Right ventricle myocardium superior (tissue), 1 donor: Measurements from ENCODE around the gene BSCL2. TPM values are rescaled to one million over a fixed set of nuclear protein-coding genes. Genes with fewer than 3 reads are reported as not detected.

Source experiments
- ATAC-seq: fragments of 200-7000 bp; cut with Tn5 transposase; one replicate; pipeline ENCODE4 v1.9.1; 2020; ENCODE audit warnings: mild to moderate bottlenecking; ENCODE audit not compliant: poor library complexity
- DNase-seq: peaks from one replicate; pipeline ENCODE4 v3.0.0-alpha.2; 2020
- intact Hi-C: fragments of 100-400 bp; cut with DNase I; formaldehyde crosslinking; loops from one replicate; pipeline ENCODE4 v1.11.2; 2022
- total RNA-seq: library from RNA; stranded (reverse); fragmentation: NEBNext Ultra II Directional; extraction: Animal tissue kit (Norgen Biotek cat#: 25700); gene quantifications from one replicate; pipeline ENCODE4 v1.2.1, GENCODE V29; 2021
- donor health status: DM: no; HTN: yes; CAD: no; lungs with severe emphysema.

BSCL2 gene
- total RNA-seq, 1 donor from 2014 or later, result 21.7 TPM

DNA sequence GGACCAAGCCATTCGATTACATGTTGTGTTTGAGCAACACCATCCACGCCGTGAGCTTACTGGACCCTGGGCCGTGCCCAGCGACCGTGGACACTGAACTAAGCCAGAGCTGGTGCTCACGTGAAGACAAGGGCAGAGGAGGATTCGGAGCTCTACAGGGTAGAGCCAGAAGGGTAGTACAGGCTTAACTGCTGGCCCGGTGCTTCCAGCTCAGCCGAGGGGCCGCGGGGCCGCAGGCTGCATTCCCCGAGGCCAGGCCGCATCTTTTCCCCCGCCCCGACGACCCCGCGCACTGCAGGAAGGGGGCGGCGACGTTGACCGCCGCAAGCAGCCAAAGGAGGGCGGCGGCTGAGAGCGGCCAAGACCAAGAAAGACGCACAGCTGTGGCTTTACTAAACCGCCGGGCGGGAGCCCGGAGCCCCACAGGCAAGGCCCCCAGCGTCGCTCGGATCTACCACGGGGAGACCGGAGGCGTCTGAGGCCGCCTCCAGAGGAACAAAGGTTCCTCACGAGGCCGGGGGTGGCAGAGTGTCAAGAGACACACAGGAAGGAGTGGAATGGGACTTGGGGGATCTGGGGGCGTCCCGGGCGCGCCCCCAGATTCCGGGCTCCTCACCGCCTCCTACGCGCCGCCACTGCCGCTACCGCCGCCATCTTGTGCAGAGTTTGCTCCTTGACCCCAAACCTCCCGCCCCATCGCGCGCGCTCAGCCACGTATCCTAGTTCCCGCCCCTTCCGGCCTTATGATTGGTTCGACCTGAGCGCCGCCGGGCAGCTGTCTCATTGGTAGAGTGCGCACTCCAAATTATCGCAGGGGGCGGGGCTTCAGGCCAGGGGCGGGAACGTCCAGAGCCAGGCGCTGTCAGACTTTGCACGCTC, 61.0 kb downstream of the BSCL2 start, which contains the start of gene GANAB:
TSS of gene GANAB (minus strand) at position 668 of the 879 bp plus-strand sequence. CDS start at position 654, 14 bp downstream.
- ATAC-seq (peak; percentile 98), DNase-seq (peak; percentile 100)
- intact Hi-C loops, result no loop called here

DNA sequence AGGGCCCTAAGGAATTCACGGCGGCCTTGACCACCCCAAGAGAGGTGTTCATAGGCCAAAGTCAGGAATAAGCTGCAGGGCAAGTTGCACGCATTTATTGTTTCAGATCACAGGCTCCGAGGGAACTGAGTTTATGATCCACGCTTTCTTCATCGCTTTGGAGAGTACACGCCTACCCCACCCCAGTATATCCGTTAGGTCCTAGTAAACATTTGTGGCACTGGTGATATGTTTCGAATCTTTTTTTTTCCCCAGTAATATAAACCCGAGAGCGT, 61.6 kb downstream of the BSCL2 start:
- ATAC-seq (no peak), DNase-seq (no peak)
- intact Hi-C loops, result no loop called here

DNA sequence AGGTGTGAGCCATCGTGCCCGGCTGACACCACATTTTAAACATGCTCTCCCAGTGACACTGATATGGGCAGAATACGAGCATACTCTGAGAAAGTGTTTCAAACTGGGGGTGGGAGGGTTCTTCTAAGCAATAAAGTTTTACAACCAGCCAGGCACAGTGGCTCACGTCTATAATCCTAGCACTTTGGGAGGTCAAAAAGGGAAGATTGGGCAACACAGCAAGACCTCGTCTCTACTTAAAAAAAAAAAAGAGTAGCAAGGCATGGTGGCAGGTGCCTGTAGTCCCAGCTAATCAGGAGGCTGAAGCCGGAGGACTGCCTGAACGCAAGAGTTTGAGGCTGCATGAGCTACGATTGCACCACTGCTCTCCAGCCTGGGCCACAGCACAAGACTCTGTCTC, 63.0 kb downstream of the BSCL2 start:
- ATAC-seq, result no peak
- intact Hi-C loops, result no loop called here
- DNase-seq, result no peak

Other genes starting within 250 kb of the BSCL2 start
- gene AHNAK, start 160.6 kb downstream of the BSCL2 start, total RNA-seq, result 318 TPM
- 794 TPM for gene EEF1G, start 133.5 kb downstream of the BSCL2 start, total RNA-seq
- 14.7 TPM for gene TUT1, start 115.9 kb downstream of the BSCL2 start, total RNA-seq
- 28.2 TPM for gene MTA2, start 105.6 kb downstream of the BSCL2 start, total RNA-seq
- gene EML3, start 94.6 kb downstream of the BSCL2 start, total RNA-seq, result 13.1 TPM
- 1.5 TPM for gene ROM1, start 94.2 kb downstream of the BSCL2 start, total RNA-seq
- 11.6 TPM for gene B3GAT3, start 85.4 kb downstream of the BSCL2 start, total RNA-seq
- gene GANAB, start 60.8 kb downstream of the BSCL2 start, total RNA-seq, result 91.4 TPM
- gene INTS5, start 54.1 kb downstream of the BSCL2 start, total RNA-seq, result 9.6 TPM
- 30.4 TPM for gene C11orf98, start 42.2 kb downstream of the BSCL2 start, total RNA-seq
- gene CSKMT, start 42.1 kb downstream of the BSCL2 start, total RNA-seq, result 3.7 TPM
- 7.8 TPM for gene UQCC3, start 35.8 kb downstream of the BSCL2 start, total RNA-seq
- gene LBHD1, start 35.2 kb downstream of the BSCL2 start, total RNA-seq, result 3.2 TPM
- gene UBXN1, start 28.4 kb downstream of the BSCL2 start, total RNA-seq, result 82.2 TPM
- 3.8 TPM for gene LRRN4CL, start 17.9 kb downstream of the BSCL2 start, total RNA-seq
- not detected for gene GNG3, start 252 bp upstream of the BSCL2 start, total RNA-seq
- gene HNRNPUL2, start 20.0 kb upstream of the BSCL2 start, total RNA-seq, result 30.4 TPM
- 14.0 TPM for gene TTC9C, start 21.1 kb upstream of the BSCL2 start, total RNA-seq
- gene ZBTB3, start 46.7 kb upstream of the BSCL2 start, total RNA-seq, result 9.7 TPM
- 36.8 TPM for gene POLR2G, start 54.2 kb upstream of the BSCL2 start, total RNA-seq
- 9.2 TPM for gene TAF6L, start 64.0 kb upstream of the BSCL2 start, total RNA-seq
- 17.1 TPM for gene TMEM179B, start 80.0 kb upstream of the BSCL2 start, total RNA-seq
- 17.4 TPM for gene TMEM223, start 84.6 kb upstream of the BSCL2 start, total RNA-seq
- 40.1 TPM for gene NXF1, start 98.0 kb upstream of the BSCL2 start, total RNA-seq
- gene STX5, start 124.6 kb upstream of the BSCL2 start, total RNA-seq, result 15.7 TPM
- gene TEX54, start 125.4 kb upstream of the BSCL2 start, total RNA-seq, result not detected
- gene WDR74, start 132.2 kb upstream of the BSCL2 start, total RNA-seq, result 27.0 TPM
- gene SLC3A2, start 173.5 kb upstream of the BSCL2 start, total RNA-seq, result 32.9 TPM
- gene CHRM1, start 213.9 kb upstream of the BSCL2 start, total RNA-seq, result not detected